GM15510 (cell line): ENCODE results near the gene ABCC3.

Experiments
- POLR2A ChIP-seq: IDR thresholded peaks from 3 replicates; pipeline ENCODE4 v1.6.1; 2011; ENCODE audit warnings: borderline replicate concordance; ENCODE audit not compliant: insufficient read length; ENCODE audit errors: extremely low read depth

ABCC3 gene, protein sequence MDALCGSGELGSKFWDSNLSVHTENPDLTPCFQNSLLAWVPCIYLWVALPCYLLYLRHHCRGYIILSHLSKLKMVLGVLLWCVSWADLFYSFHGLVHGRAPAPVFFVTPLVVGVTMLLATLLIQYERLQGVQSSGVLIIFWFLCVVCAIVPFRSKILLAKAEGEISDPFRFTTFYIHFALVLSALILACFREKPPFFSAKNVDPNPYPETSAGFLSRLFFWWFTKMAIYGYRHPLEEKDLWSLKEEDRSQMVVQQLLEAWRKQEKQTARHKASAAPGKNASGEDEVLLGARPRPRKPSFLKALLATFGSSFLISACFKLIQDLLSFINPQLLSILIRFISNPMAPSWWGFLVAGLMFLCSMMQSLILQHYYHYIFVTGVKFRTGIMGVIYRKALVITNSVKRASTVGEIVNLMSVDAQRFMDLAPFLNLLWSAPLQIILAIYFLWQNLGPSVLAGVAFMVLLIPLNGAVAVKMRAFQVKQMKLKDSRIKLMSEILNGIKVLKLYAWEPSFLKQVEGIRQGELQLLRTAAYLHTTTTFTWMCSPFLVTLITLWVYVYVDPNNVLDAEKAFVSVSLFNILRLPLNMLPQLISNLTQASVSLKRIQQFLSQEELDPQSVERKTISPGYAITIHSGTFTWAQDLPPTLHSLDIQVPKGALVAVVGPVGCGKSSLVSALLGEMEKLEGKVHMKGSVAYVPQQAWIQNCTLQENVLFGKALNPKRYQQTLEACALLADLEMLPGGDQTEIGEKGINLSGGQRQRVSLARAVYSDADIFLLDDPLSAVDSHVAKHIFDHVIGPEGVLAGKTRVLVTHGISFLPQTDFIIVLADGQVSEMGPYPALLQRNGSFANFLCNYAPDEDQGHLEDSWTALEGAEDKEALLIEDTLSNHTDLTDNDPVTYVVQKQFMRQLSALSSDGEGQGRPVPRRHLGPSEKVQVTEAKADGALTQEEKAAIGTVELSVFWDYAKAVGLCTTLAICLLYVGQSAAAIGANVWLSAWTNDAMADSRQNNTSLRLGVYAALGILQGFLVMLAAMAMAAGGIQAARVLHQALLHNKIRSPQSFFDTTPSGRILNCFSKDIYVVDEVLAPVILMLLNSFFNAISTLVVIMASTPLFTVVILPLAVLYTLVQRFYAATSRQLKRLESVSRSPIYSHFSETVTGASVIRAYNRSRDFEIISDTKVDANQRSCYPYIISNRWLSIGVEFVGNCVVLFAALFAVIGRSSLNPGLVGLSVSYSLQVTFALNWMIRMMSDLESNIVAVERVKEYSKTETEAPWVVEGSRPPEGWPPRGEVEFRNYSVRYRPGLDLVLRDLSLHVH (N-terminal part only)

DNA sequence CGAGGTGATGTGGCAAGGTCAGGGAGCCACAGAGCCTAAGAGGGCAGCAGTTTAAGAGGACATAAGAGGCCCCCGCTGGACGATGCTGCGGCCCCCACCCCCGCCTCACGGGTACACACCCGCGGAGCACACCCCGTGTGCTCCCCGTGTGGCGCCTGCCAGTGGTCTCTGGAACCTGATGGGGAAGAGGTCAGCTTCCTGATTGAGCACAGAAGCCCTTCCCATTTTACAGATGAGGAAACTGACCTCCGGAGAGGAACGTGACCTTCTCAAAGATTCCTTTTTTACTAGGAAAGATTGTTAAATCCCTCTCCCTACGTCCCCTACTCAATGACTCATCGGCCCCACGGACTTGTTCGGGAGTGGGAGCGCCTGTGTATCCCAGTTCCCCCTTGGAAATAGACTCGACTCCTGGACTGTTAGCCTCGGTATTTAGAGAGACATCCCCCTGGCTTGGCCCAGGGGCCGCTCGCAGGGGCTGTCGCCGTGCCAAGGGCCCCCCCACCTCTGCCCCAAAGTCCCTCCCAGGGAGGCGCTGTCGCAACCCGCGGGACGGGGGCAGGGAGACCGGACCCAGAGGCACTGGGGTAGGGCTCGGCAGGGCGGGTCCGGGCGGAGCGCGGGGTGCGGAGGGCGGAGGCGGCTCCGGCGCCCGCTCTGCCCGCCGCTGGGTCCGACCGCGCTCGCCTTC is at the start of gene ABCC3:
ABCC3 (plus strand) TSS at position 658 of the 691 bp plus-strand sequence. CDS start 56 bp downstream, outside the sequence.
- TF ChIP-seq POLR2A = no peak

DNA sequence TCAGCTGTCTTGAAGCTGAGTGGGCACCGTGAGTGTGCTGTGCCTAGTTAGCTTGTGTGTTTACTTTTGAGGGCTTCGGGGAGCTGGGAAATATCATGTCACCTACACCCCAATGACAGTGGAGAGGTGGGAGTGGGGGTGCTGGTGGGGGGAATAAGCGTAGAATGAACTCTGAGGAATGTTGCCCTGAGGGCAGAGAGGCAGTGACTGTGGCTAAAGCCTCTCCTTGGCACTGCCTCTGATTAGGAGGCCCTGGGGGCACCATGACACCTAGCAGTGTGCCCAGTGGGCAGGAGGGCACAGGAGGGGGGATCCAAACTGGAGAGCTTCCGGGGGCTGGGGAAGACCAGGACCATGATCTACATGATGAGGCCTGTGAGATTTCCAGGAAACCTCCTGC is 49.3 kb upstream of the ABCC3 start:
- no peak for TF ChIP-seq POLR2A

DNA sequence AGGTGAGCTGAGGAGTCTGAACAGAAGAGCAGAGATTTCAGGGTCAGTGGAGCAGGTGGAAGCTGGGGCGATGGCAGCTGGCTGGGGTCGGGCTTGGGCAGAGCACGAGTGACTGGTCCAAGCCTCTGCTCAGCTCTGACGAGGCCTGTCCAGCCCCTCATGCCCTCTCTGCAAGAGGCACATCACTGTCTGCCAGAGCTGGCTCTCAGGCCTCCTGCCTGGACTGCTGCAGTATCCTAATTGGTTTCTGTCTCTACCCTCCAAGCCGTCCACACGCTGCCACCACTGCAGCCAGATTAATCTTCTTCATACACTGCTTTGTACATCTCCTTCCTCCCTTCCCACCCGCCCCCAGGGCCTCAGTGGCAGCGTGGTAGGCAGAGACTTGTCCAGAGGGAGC is 48.8 kb upstream of the ABCC3 start:
- TF ChIP-seq POLR2A = no peak

DNA sequence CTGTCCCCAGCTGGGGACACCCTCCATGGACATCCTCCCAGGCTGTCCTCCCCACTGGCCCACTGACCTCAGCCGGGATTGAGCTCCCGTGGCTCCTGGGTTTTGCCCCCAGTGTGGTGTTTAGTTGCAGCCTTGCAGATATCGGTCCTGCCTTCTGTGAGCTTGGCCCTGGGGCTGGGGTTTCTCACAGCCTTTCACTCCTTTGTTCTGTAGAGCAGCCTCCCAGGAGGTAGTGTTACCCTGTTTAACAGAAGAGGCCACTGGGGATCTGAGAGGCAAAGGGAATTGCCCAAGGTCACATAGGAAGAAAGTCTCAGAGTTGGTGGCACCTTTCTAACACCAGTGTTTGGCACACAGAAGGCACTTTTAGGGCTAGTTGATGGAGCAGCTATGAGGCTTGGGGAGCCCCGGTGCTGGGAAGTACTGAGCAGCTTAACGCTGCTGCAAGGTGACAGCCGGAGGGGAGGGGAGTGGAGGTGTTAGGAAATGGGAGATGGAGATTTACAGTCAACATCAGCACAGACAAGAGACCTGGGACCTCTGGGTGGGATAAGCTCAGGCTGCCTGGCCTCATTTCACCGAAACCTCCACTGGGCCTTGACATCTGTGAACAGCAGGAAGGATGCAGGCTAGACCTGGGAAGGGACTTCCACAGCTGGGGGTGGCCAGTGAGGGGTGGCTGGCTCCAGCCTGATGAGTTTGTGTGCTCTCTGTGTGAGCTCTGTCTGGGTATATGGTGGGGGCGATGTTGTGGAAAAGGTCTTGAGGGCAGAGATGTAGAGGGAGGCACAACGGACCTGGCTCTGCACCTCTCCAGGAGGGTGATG is 48.0 kb upstream of the ABCC3 start:
- no peak for TF ChIP-seq POLR2A

DNA sequence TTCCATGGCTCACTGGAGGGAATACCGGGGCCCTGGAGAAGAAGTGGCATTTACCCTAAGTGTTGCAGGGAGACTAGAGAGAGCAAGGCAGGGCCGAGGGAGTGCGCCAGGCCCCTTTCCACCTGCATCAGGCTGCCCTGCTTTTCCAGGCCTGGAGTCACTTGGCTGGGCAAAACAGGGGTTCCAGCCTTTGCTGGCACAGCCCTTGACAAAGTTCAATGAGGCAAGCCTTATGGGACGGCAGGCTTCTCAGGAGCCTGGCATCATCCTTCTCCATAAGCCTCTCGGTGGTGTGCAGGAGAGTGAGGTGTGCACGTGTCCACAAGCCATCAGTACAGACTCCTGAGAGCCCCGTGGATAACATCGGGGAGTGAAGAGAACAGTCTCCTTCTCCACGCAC is 47.1 kb upstream of the ABCC3 start:
- no peak for TF ChIP-seq POLR2A

DNA sequence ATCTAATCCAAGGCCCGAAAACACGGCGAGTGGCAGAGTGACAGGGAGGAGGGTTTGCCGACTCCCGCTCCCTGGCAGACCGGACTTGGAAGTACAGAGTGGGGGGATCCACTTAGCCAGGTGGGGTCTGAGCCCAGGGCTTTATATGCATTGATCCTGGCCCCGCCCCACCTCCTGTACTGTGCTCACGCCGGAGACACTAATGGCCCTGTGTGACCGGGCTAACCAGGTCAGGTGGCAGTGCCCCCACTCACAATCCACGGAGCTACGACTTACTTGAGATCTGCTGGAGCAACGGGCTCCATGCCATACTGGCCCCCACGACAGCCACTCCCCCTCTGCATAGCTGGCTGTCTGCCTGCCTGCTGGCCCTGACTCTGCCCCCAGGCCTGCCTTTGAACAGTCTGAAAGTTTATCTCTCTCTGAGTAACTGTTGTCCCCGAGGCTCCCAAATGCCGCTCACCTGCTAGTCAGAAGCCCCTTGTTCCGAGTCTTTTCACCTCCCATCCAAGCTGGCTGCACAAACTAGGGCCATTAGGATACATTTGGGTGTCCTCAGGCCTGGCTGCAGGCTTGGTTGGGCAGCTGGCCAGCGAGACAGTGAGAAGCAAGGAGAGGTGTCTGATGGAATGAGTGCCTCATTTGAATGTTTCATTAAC is 46.2 kb upstream of the ABCC3 start:
- TF ChIP-seq POLR2A = no peak

DNA sequence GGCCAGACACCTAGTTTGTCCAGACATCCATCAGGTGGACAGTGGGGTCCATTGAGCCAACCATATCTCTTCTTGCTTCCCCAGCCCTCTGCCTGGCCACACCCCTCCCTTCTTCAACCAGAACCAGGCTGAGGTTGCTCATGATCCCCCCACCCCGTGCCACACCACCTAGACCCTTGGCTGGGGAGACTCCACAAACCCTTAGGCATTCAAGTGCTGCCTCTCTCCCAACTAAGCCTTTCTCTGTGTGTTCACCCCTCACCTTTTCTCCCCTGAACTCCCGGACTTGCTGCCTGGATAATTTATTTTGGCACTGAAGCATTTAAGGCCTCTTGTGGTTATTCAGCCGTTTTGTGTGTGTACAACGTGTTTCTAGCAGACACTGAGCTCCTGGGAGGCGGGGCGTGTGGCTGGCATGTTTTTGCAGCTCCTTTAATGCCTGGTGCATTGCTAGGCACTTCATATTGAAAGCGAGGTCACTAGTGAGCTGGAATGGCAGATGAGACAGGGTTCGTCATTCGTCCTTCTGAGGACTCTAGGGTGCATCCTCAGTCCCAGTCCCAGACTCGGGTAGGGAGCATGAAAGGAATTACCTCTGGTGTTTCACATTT is 45.5 kb upstream of the ABCC3 start:
- no peak for TF ChIP-seq POLR2A

DNA sequence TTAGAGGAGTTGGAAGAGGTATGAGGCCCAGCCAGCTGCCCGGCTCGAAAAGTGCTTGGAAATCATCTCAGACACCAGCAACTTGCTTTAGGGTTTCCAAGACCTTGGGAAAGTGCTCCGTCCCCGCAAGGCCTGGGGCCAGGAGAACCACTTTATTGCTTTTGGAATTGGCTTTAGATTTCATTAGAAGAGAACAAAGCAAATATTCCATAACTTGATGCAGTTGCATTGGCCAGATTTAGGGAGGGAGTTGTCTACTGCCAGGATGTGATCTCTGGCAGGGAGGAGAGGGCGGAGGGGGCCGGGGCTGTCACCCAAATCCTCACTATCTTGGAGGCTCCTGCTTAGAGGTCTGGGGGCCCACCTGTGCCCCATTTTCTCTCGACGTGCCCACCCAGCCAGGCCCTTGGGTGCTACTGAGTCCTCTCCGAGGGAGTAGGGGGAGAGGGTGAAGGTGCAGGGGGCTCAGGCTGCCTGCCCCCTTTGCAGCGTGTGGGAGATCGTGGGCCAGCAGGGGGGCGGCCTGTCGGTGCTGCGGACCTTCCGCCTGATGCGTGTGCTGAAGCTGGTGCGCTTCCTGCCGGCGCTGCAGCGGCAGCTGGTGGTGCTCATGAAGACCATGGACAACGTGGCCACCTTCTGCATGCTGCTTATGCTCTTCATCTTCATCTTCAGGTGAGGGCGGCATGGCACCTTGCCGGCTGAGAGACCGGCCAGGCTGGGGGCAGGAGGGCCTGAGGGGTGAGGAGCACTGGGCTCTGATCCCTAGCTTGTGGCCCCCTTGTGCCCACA is 43.5 kb upstream of the ABCC3 start:
- TF ChIP-seq POLR2A = no peak

DNA sequence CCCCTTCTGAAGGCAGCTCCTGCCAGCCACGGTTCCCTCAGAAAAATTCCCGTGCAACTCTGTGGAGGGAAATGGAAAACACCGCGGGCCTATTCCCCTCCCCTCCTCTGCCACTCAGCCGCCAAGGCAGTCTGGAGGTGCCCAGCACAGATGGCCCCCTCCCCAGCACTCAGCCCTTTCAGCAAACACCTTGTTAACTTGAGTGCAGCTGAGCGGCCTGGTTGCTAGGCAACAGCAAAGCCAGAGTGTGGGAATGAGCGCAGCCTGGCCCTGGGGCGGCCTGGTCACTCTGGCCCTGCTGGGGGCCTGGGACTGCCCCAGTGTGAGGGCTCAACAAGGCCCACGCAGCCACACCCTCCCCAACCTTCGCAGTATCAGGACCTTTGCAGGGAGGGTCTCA is 41.4 kb upstream of the ABCC3 start:
- no peak for TF ChIP-seq POLR2A

DNA sequence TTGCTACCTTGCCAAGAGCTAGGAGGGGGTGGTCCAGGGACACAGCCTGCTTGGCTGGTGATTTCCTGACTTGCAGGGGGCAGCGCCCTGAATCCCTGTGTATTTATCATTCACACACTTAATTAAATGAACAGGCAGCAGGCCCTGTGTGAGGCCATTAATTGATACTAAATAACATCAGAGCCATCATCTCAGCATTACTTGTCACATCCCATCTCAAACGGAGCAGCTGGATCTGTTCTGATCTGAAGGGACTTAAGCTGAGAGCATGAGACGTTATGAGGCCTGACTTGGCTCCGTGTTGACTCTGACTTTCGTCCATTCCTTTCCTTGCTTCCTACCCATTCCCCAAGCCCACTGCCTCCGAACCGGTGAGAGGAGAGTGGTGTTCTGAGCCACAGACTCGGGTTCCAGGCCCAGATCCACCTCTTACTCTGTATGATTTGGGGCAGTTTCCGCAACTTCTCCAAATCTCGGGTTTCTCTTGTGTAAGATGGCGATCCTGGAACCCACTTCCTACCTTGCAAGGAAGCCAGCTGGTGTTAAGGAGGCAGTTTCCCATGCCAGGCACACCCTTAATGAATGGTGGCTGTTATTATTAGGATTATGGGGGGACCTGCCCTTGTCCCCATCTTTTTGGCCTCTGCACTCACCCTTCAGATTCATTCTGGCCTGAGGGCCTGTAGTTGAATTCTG is 40.4 kb upstream of the ABCC3 start:
- no peak for TF ChIP-seq POLR2A

DNA sequence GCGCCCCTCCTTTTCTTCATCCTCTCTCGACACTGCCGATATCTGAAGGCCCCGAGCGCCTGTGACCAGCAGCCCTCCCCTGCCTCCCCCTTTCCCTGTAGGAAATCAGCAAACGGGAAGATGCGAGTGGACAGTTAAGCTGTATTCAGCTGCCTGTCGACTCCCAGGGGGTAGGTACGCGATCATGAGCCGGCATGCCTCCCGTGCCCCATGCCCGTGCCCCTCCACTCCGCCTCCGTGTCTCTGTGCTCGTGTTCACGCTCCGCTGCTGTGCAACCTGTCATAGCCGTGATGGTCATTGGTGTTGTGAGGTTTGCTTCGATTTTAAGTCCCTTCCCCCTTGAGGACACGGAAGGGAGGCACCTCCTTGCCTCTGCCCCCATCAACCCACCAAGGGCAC is 39.8 kb upstream of the ABCC3 start:
- no peak for TF ChIP-seq POLR2A
